Measurements from ENCODE around the gene CDK19. TPM values are rescaled to one million over a fixed set of nuclear protein-coding genes. Genes with fewer than 3 reads are reported as not detected.
"Not testable (repeated sequence)": the region's sequence is repeated elsewhere in the genome, so short reads cannot be mapped to it uniquely, and the experiment has no call there.

The CDK19 gene
- total RNA-seq, 1 experiment from 2014 or later, result 18.1 TPM

- H3K27ac ChIP-seq (ENCODE audit: low read length), result no peak overlapping the region
- no peaks in the 10 kb centered on the region for H3K4me1 ChIP-seq (ENCODE audit: low read length)
- no peaks in the 10 kb centered on the region for H3K36me3 ChIP-seq (ENCODE audit: insufficient read depth, low read length)
- H3K27me3 ChIP-seq (ENCODE audit: low read length), result no peaks in the 10 kb centered on the region
- H3K4me2 ChIP-seq (ENCODE audit: low read depth, low read length, poor library complexity, severe bottlenecking), result no peak overlapping the region
- H3K9me3 ChIP-seq (ENCODE audit: low read length), result no peaks in the 10 kb centered on the region
- no peak for DNase-seq
- H3K9ac ChIP-seq (ENCODE audit: low read length), result no peak overlapping the region
- H3K9me2 ChIP-seq (replicated peaks; ENCODE audit: insufficient read depth, low read length), result no peaks in the 10 kb centered on the region
- no peaks in the 10 kb centered on the region for H4K20me1 ChIP-seq (ENCODE audit: insufficient read depth, low read depth, low read length)
- no peak overlapping the region for H3K4me3 ChIP-seq (ENCODE audit: low read length)
- no peaks in the 10 kb centered on the region for H3K79me2 ChIP-seq (ENCODE audit: low read length)
- no peak overlapping the region for H2AFZ ChIP-seq (ENCODE audit: low read length)
These were observed 199.5 kb downstream of the CDK19 start for GRCh38 chr6:110615722-110616121.

- Histone ChIP-seq H3K9me2 (replicated peaks; ENCODE audit: insufficient read depth, low read length) (no peaks in the 10 kb centered on the region), H3K9ac (ENCODE audit: low read length) (no peak overlapping the region), H4K20me1 (ENCODE audit: insufficient read depth, low read depth, low read length) (no peaks in the 10 kb centered on the region), H3K36me3 (ENCODE audit: insufficient read depth, low read length) (no peaks in the 10 kb centered on the region), H2AFZ (ENCODE audit: low read length) (no peak overlapping the region), H3K4me1 (ENCODE audit: low read length) (no peaks in the 10 kb centered on the region), H3K27ac (ENCODE audit: low read length) (no peak overlapping the region), H3K4me2 (ENCODE audit: low read depth, low read length, poor library complexity, severe bottlenecking) (no peak overlapping the region), H3K27me3 (ENCODE audit: low read length) (no peaks in the 10 kb centered on the region), H3K9me3 (ENCODE audit: low read length) (no peaks in the 10 kb centered on the region), H3K79me2 (ENCODE audit: low read length) (no peaks in the 10 kb centered on the region), H3K4me3 (ENCODE audit: low read length) (no peak overlapping the region)
- no peak for DNase-seq
These were observed 200.7 kb downstream of the CDK19 start for GRCh38 chr6:110614586-110614985.

- no peaks in the 10 kb centered on the region for H3K9me2 ChIP-seq (replicated peaks; ENCODE audit: insufficient read depth, low read length)
- H3K4me2 ChIP-seq (ENCODE audit: low read depth, low read length, poor library complexity, severe bottlenecking), result no peak overlapping the region
- H3K36me3 ChIP-seq (ENCODE audit: insufficient read depth, low read length), result no peaks in the 10 kb centered on the region
- no peaks in the 10 kb centered on the region for H3K27me3 ChIP-seq (ENCODE audit: low read length)
- no peaks in the 10 kb centered on the region for H3K9me3 ChIP-seq (ENCODE audit: low read length)
- no peak for DNase-seq
- H3K79me2 ChIP-seq (ENCODE audit: low read length), result no peaks in the 10 kb centered on the region
- no peaks in the 10 kb centered on the region for H3K4me1 ChIP-seq (ENCODE audit: low read length)
- H3K9ac ChIP-seq (ENCODE audit: low read length), result no peak overlapping the region
- no peak overlapping the region for H3K27ac ChIP-seq (ENCODE audit: low read length)
- no peak overlapping the region for H3K4me3 ChIP-seq (ENCODE audit: low read length)
- H4K20me1 ChIP-seq (ENCODE audit: insufficient read depth, low read depth, low read length), result no peaks in the 10 kb centered on the region
- no peak overlapping the region for H2AFZ ChIP-seq (ENCODE audit: low read length)
These were observed 201.2 kb downstream of the CDK19 start for GRCh38 chr6:110614106-110614505.

GRCh38 chr6:110613356-110613755 lies 201.9 kb downstream of the CDK19 start:
- Histone ChIP-seq H3K27me3 (ENCODE audit: low read length) (no peaks in the 10 kb centered on the region), H3K36me3 (ENCODE audit: insufficient read depth, low read length) (no peaks in the 10 kb centered on the region), H3K27ac (ENCODE audit: low read length) (no peak overlapping the region), H3K9me2 (replicated peaks; ENCODE audit: insufficient read depth, low read length) (no peaks in the 10 kb centered on the region), H3K79me2 (ENCODE audit: low read length) (no peaks in the 10 kb centered on the region), H3K9ac (ENCODE audit: low read length) (no peak overlapping the region), H3K9me3 (ENCODE audit: low read length) (no peaks in the 10 kb centered on the region), H3K4me2 (ENCODE audit: low read depth, low read length, poor library complexity, severe bottlenecking) (no peak overlapping the region), H4K20me1 (ENCODE audit: insufficient read depth, low read depth, low read length) (no peaks in the 10 kb centered on the region), H3K4me1 (ENCODE audit: low read length) (no peaks in the 10 kb centered on the region), H2AFZ (ENCODE audit: low read length) (no peak overlapping the region), H3K4me3 (ENCODE audit: low read length) (no peak overlapping the region)
- DNase-seq, result no peak

- no peak overlapping the region for H2AFZ ChIP-seq (ENCODE audit: low read length)
- H3K4me2 ChIP-seq (ENCODE audit: low read depth, low read length, poor library complexity, severe bottlenecking), result no peak overlapping the region
- no peaks in the 10 kb centered on the region for H4K20me1 ChIP-seq (ENCODE audit: insufficient read depth, low read depth, low read length)
- no peaks in the 10 kb centered on the region for H3K9me2 ChIP-seq (replicated peaks; ENCODE audit: insufficient read depth, low read length)
- H3K27me3 ChIP-seq (ENCODE audit: low read length), result no peaks in the 10 kb centered on the region
- H3K27ac ChIP-seq (ENCODE audit: low read length), result no peak overlapping the region
- no peaks in the 10 kb centered on the region for H3K4me1 ChIP-seq (ENCODE audit: low read length)
- H3K9ac ChIP-seq (ENCODE audit: low read length), result no peak overlapping the region
- H3K79me2 ChIP-seq (ENCODE audit: low read length), result no peaks in the 10 kb centered on the region
- no peaks in the 10 kb centered on the region for H3K36me3 ChIP-seq (ENCODE audit: insufficient read depth, low read length)
- H3K4me3 ChIP-seq (ENCODE audit: low read length), result no peak overlapping the region
- no peak for DNase-seq
- no peaks in the 10 kb centered on the region for H3K9me3 ChIP-seq (ENCODE audit: low read length)
These were observed 203.0 kb downstream of the CDK19 start for GRCh38 chr6:110612298-110612697.

GRCh38 chr6:110609101-110609500 lies 206.2 kb downstream of the CDK19 start:
- Histone ChIP-seq H3K4me1 (ENCODE audit: low read length) (no peaks in the 10 kb centered on the region), H2AFZ (ENCODE audit: low read length) (no peak overlapping the region), H3K36me3 (ENCODE audit: insufficient read depth, low read length) (no peaks in the 10 kb centered on the region), H3K27ac (ENCODE audit: low read length) (no peak overlapping the region), H3K79me2 (ENCODE audit: low read length) (no peaks in the 10 kb centered on the region), H3K9me2 (replicated peaks; ENCODE audit: insufficient read depth, low read length) (no peaks in the 10 kb centered on the region), H3K4me2 (ENCODE audit: low read depth, low read length, poor library complexity, severe bottlenecking) (no peak overlapping the region), H3K9ac (ENCODE audit: low read length) (no peak overlapping the region), H4K20me1 (ENCODE audit: insufficient read depth, low read depth, low read length) (no peaks in the 10 kb centered on the region), H3K4me3 (ENCODE audit: low read length) (no peak overlapping the region), H3K9me3 (ENCODE audit: low read length) (no peaks in the 10 kb centered on the region), H3K27me3 (ENCODE audit: low read length) (no peaks in the 10 kb centered on the region)
- DNase-seq, result no peak

- H2AFZ ChIP-seq (ENCODE audit: low read length), result no peak overlapping the region
These were observed 207.1 kb downstream of the CDK19 start for GRCh38 chr6:110608151-110608550.

GRCh38 chr6:110606151-110606550 lies 209.1 kb downstream of the CDK19 start:
- Histone ChIP-seq H3K9me3 (ENCODE audit: low read length) (no peaks in the 10 kb centered on the region), H3K27me3 (ENCODE audit: low read length) (no peaks in the 10 kb centered on the region), H3K9me2 (replicated peaks; ENCODE audit: insufficient read depth, low read length) (no peaks in the 10 kb centered on the region), H4K20me1 (ENCODE audit: insufficient read depth, low read depth, low read length) (no peaks in the 10 kb centered on the region), H3K79me2 (ENCODE audit: low read length) (no peaks in the 10 kb centered on the region), H3K9ac (ENCODE audit: low read length) (no peak overlapping the region), H3K4me3 (ENCODE audit: low read length) (no peak overlapping the region), H2AFZ (ENCODE audit: low read length) (no peak overlapping the region), H3K4me2 (ENCODE audit: low read depth, low read length, poor library complexity, severe bottlenecking) (no peak overlapping the region), H3K36me3 (ENCODE audit: insufficient read depth, low read length) (no peaks in the 10 kb centered on the region), H3K4me1 (ENCODE audit: low read length) (no peaks in the 10 kb centered on the region), H3K27ac (ENCODE audit: low read length) (no peak overlapping the region)
- no peak for DNase-seq

More at GRCh38 chr6:110608151-110608550, 207.1 kb downstream of the CDK19 start:
- Histone ChIP-seq H3K27me3 (ENCODE audit: low read length) (no peaks in the 10 kb centered on the region), H3K4me3 (ENCODE audit: low read length) (no peak overlapping the region), H3K4me2 (ENCODE audit: low read depth, low read length, poor library complexity, severe bottlenecking) (no peak overlapping the region), H4K20me1 (ENCODE audit: insufficient read depth, low read depth, low read length) (no peaks in the 10 kb centered on the region), H3K9me3 (ENCODE audit: low read length) (no peaks in the 10 kb centered on the region), H3K27ac (ENCODE audit: low read length) (no peak overlapping the region), H3K79me2 (ENCODE audit: low read length) (no peaks in the 10 kb centered on the region), H3K9ac (ENCODE audit: low read length) (no peak overlapping the region), H3K9me2 (replicated peaks; ENCODE audit: insufficient read depth, low read length) (no peaks in the 10 kb centered on the region), H3K36me3 (ENCODE audit: insufficient read depth, low read length) (no peaks in the 10 kb centered on the region), H3K4me1 (ENCODE audit: low read length) (no peaks in the 10 kb centered on the region)
- no peak for DNase-seq

GRCh38 chr6:110600640-110601039 lies 214.6 kb downstream of the CDK19 start:
- H3K9me2 ChIP-seq (replicated peaks; ENCODE audit: insufficient read depth, low read length), result not testable (repeated sequence)

More at GRCh38 chr6:110600640-110601039, 214.6 kb downstream of the CDK19 start:
- not testable (repeated sequence) for H3K27ac ChIP-seq (ENCODE audit: low read length); H3K9me3 ChIP-seq (ENCODE audit: low read length); H3K9ac ChIP-seq (ENCODE audit: low read length); H3K4me3 ChIP-seq (ENCODE audit: low read length); H3K4me1 ChIP-seq (ENCODE audit: low read length); H3K27me3 ChIP-seq (ENCODE audit: low read length); H4K20me1 ChIP-seq (ENCODE audit: insufficient read depth, low read depth, low read length); H3K36me3 ChIP-seq (ENCODE audit: insufficient read depth, low read length); H3K4me2 ChIP-seq (ENCODE audit: low read depth, low read length, poor library complexity, severe bottlenecking); H2AFZ ChIP-seq (ENCODE audit: low read length); DNase-seq; H3K79me2 ChIP-seq (ENCODE audit: low read length)
